Liver (tissue), 3 donors: ENCODE measurements around the gene RAB3C.

Experiments
- ATF3 ChIP-seq: IDR thresholded peaks from 2 replicates; pipeline ENCODE4 v1.6.1; 2016; ENCODE audit warnings: antibody characterized with exemption
- CTCF ChIP-seq: fragments of 150-350 bp; IDR thresholded peaks from 2 replicates; pipeline ENCODE4 v1.5.1; 2017; ENCODE audit warnings: improper control_type of control experiment, low read depth, low read length; ENCODE audit not compliant: missing input control
- JUND ChIP-seq, 2 donors: IDR thresholded peaks; 2 replicates each; pipeline ENCODE4 v1.6.1; 2016; ENCODE audit warnings: antibody characterized with exemption in 2 of 2
- MAX ChIP-seq: IDR thresholded peaks from 2 replicates; pipeline ENCODE4 v1.6.1; 2016; ENCODE audit warnings: antibody characterized with exemption
- RAD21 ChIP-seq, 2 donors: IDR thresholded peaks; 2 replicates each; pipeline ENCODE4 v1.6.1; 2016; ENCODE audit warnings: antibody characterized with exemption in 2 of 2, mild to moderate bottlenecking in 2 of 2
- ZBTB33 ChIP-seq: IDR thresholded peaks from 2 replicates; pipeline ENCODE4 v1.6.1; 2016; ENCODE audit warnings: antibody characterized with exemption
- donor health status: healthy.
- donor health status: healthy.

GRCh38 chr5:58606064-58606463 lies 23.2 kb downstream of the RAB3C start:
- TF ChIP-seq JUND (IDR thresholded peaks at IDR 0.05) (no peak), CTCF (no peak), ZBTB33 (no peak), RAD21 (IDR thresholded peaks at IDR 0.05) (no peak), MAX (no peak), ATF3 (no peak)
